GM21786 (cell line): Measurements from ENCODE around the gene SARS2.
A peak's percentile ranks its signal among the peaks of the same experiment; 100 is the strongest.
"Not testable (repeated sequence)": the region's sequence is repeated elsewhere in the genome, so short reads cannot be mapped to it uniquely, and the experiment has no call there.

Experiments used
- ATAC-seq: cut with Tn5 transposase; IDR thresholded peaks from one replicate; pipeline ENCODE4 v1.9.1; 2021; ENCODE audit not compliant: unreplicated experiment

SARS2 gene, protein sequence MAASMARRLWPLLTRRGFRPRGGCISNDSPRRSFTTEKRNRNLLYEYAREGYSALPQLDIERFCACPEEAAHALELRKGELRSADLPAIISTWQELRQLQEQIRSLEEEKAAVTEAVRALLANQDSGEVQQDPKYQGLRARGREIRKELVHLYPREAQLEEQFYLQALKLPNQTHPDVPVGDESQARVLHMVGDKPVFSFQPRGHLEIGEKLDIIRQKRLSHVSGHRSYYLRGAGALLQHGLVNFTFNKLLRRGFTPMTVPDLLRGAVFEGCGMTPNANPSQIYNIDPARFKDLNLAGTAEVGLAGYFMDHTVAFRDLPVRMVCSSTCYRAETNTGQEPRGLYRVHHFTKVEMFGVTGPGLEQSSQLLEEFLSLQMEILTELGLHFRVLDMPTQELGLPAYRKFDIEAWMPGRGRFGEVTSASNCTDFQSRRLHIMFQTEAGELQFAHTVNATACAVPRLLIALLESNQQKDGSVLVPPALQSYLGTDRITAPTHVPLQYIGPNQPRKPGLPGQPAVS

DNA sequence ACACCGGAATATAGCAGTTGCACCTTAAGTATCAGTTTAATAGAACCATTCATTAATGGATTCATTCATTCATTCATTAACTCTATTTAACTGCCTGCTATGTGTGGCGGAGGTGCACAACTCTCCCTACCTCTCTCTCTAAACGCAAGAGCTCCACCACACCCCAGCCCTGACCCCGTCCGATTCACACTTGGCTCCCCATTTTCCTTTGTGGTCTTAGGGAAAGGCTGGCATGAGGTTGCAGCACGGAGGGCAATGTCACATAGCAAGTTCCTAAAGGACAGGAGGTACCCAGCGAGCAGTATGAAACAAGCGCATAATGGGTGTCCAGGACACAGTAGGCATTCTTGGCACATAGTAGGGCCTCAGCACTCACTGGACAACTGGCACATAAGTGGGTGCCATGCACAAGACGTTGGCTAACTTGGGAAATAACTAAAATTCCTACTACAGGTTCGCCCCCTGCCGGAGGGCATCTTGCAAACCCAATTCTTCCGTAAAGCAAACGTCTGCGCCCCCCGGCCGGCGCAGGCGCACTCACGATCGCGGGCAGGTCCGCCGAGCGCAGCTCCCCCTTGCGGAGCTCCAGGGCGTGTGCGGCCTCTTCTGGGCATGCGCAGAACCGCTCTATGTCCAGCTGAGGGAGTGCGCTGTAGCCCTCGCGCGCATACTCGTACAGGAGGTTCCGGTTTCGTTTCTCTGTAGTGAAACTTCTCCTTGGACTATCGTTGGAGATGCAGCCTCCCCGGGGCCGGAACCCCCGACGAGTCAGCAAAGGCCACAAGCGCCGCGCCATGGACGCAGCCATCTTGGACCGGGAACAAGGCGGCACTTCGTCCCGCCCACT lies at the start of gene SARS2:
Gene SARS2, minus strand, starts transcription at position 835 of the 847 bp plus-strand sequence. Its CDS starts 27 bp downstream, at position 808.
- ATAC-seq: peak; percentile 55

DNA sequence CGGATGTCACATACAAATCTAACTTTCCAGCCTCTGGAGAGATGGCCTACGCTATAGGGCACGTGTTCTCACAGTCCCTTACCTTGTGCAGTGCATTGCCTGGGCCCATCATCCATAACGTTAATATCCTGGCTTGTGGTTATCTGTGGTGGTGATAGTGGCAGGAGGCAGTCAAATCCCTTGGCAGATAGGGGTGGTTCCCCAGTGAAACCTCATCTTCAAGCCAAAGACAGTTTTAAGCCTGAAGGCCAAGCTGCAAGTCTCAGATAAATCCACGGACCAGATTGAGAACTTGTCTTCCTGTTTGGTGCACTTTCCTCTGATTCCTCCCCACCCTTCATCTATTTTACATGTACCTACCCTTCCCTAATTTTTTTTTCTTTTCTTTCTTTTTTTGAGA lies 49.2 kb upstream of the SARS2 start:
- no peak for ATAC-seq

DNA sequence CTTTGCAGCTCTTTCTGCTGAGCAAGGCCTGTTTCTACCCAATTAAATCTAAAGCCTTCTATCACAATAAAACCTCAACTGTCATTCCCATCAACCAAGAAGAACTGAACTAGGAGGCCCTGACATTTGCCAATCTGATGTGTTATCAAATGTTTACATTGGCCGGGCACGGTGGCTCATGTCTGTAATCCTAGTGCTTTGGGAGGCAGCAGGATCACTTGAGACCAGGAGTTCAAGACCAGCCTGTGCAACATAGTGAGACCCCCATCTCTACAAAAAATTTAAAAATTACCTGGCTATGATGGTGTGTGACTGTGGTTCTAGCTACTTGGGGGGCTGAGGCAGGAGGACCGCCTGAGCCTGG lies 47.7 kb upstream of the SARS2 start:
- ATAC-seq: no peak

DNA sequence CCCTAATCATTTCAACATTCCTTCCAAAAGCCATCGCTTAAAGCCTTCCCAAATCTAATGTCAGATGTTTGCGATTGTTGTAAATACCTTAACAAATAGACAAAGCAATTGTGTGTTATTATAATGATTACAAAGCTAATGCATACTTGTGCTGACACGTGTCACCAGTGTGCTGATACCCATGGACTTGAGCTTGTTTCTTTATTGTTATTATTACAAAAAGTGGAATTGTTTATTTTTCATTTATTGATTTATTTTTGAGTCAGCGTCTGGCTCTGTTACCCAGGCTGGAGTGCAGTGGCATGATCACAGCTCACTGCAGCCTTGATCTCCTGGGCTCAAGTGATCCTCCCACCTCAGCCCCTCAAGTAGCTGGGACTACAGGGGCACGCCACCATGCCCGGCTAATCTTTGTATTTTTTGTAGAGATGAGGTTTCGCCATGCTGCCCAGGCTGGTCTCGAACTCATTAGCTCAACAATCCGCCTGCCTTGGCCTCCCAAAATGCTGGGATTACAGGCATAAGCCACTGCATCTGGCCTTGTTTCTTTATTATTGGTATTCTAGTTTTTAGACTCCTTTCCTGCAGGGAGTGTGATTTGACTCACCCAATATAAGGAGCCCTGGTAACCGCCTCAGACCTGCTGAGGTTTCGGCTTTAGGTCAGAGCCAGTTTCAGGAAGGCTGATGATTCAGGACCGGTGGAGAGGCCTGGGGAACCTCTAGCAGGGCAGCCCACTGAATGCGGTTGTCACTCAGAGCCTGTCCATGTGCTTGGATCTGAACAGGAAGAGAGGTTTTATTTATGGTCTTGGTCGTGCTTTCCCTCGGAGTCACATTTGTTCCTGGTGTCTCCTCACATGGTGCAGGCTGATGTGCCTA lies 47.1 kb upstream of the SARS2 start:
- peak; percentile 74 for ATAC-seq

DNA sequence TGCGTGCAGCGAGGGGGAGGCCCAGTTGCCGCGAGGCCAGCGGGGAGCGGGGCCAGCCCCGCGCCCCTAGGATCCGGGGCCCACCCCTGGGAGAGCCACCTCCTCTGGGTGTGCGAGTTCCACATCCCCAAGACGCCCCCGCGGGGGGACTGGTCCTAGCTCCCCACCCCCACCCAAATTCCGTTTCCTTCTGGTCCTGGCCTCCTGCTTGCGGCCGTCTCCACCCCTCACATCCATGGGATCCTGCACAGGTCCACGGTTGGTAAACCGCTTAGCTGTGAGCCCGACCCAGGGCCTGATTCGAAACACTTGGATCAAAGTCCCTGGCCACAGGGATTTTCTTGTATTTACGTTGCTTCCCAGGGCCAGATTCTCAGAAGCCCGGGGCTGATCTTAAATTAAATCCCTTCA lies 45.3 kb upstream of the SARS2 start:
- ATAC-seq: no peak

DNA sequence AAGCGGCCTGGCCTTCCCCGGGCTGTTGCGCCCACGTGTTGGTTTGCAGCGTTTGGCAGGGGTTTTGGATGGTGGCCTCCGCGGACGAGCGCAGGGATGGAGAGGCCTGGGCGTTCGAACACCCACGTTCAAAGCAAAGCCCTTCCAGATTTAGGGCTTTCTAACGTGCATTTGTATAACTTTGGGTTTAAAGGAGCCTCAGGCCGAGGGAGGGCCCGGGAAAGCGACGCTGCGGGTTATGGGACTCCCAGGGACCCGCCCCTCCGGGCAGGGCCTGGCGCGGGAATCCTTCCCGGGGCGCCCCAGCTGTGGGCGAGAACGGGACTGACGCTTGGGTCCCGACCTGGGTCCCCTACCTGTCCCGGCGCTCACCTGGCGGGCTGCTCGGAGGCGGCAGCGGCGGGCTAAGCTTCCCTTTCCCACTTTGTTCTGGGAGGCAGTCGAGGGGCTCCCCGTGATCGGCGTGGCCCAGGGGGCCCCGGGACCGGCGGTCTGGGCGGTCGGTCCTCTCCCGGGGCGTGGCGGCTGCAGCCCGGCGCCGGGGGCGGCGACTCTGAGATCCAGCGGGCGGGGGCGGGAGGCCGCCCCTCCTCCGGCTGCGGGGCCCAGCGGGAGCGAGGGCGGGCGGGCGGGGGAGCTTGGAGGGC lies 44.8 kb upstream of the SARS2 start, which contains the start of gene FBXO17:
Gene FBXO17, minus strand, starts transcription at position 529 of the 647 bp plus-strand sequence. CDS start 25,423 bp downstream, outside the sequence.
- no peak for ATAC-seq

DNA sequence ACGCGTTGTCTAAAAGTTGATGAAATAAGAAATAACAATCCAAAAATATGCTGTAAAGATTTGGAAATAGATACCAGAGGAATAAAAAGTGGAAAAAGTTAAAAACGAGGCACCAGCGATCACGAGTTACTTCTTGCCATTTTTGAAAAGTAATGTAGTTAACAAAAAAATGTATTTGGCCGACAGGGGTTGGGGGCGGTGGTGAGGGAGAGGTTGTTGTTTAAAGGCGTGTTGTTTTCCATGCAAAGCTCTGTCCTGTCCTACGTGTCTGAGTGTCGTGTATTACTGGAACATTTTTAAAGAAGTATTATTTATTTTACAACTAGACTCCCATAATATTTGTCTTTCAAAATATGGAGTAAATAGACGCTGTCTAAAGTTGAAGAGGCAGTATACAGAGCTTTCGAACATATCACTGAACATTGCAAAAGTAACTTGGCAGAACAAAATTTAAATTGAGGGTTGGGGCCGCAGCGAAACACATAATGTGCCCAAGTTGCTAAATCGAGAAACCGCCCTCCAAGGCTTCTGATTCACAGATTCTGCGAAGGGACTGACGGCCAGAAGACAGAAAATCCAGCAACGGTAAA lies 44.2 kb upstream of the SARS2 start:
- ATAC-seq: no peak

DNA sequence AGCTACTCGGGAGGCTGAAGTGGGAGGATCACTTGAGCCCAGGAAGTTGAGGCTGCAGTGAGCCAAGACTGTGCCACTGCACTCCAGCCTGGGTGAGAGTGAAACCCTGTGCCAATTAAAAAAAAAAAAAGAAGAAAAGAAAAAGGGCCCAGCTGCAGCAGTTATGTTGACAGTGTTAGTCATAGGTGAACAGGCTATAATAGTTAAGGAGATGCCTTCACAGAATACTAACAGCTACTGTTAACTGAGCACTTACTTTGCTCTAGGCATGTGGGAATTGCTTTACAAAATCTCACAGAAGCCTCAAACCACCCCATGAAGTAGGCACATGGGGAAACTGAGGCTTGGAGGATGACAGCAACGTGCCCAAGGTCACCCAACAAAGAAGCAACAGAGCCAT lies 41.1 kb upstream of the SARS2 start:
- ATAC-seq: no peak

DNA sequence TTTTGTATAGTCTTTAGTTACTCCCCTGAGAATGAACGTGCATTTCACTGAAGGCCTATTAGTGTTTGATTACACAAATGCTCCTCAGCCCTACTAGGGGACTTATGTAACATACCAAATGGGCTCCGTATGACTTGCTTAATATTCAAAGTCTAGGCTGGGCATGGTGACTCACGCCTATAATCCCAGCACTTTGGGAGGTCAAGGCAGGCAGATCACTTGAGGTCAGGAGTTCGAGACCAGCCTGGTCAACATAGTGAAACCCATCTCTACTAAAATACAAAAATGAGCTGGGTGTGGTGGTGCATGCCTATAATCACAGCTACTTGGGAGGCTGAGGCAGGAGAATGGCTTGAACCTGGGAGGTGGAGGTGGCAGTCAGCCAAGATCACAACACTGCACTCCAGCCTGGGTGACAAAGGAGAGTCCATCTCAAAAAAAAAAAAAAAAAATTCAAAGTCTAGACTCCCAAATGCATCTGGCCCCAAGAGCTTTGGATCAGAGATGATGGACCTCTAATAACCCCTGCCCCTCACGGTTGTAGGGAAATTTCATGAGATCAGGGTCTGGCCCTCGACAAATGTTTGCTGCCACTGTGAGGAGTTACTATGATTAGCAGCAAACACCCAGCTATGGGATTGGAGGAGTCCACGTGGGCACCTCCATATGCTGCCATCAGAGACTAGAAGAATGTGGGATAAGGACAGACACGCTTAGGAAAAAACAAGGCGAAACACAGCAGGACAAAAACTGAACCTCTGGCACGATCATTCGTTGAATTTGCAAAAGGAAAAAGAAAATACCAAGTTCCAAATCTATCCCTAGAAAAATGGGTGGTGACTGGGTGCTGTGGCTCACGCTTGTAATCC lies 40.3 kb upstream of the SARS2 start:
- no peak for ATAC-seq

DNA sequence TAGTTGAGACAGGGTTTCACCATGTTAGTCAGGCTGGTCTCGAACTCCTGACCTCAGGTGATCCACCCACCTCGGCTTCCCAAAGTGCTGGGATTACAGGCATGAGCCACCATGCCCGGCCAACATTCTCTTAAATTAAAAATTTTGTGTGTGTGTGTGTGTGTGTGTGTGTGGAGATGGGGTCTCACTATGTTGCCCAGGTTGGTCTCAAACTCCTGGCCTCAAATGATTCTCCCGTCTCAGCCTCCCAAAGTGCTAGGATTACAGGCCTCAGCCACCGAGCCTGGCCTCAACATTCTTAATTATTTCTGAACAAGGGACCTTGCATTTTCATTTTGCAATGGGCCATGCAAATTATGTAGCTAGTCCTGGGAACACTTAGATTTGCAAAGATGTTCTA lies 35.6 kb upstream of the SARS2 start:
- ATAC-seq: not testable (repeated sequence)

DNA sequence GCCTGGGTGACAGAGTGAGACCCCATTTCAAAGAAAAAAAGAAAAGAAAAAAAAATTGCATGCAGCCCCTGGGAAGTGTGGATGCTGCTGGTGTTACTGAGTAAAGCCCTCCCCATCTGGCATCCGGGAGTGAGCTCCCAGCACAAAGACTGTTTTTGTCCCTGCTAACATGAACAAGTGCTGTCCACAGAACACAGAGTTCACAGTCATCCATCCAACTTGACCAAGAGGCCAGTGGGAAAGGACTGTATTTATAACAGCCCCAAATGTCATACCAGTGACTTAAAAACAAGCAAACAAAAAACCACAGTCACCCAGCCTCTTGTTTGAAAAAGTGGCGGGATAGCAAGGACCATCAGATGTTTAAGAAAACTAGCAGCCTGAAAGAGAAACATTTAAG lies 34.2 kb upstream of the SARS2 start:
- ATAC-seq: no peak

DNA sequence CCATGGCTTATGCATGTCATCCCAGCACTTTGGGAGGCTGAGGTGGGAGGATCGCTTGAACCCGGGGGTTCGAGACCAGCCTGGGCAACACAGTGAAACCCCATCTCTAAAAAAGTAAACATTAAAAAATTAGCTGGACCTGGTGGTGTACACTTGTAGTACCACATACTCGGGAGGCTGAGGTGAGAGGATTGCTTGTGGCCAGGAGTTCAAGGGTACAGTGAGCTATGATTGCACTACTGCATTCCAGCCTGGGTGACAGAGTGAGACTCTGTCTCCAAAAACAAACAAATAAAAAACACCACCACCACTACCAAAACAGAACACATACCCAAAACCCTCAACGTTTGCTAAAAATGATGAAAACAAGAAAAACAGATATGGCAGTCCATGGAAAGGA lies 29.1 kb upstream of the SARS2 start:
- no peak for ATAC-seq

DNA sequence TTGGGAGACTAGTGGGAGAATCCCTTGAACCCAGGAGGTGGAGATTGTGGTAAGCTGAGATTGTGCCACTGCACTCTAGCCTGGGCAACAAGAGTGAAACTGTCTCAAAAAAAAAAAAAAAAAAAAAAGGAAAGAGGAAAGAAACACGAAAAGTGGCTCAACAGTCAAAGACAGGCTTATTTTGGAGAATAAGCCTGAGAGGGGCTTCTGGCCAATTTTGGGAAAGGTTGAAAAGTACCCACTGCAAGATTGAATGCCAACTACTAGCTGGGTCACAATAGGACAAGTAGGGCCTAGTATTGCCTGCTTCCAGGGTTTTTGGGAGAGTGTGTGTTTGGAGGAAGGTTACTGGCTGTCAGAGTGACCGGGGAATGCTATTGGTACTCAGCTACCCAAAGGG lies 27.7 kb upstream of the SARS2 start:
- ATAC-seq: no peak

DNA sequence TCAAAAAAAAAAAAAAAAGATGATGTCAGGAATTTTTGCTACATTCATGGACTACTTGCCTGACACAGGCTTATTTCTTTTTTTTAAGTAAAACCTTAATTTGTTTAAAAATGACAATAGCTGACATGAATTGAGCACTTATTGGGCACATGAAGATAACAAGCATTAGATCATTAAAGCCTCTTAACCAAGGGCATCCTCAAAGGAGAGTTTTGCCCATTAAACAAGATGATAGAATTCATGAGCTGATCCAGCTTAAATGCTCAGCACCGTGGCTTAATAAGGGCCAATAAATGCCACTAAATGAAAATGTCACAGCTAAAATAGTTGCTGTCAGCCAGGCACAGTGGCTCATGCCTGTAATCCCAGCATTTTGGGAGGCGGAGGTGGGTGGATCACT lies 25.7 kb upstream of the SARS2 start:
- ATAC-seq: no peak

DNA sequence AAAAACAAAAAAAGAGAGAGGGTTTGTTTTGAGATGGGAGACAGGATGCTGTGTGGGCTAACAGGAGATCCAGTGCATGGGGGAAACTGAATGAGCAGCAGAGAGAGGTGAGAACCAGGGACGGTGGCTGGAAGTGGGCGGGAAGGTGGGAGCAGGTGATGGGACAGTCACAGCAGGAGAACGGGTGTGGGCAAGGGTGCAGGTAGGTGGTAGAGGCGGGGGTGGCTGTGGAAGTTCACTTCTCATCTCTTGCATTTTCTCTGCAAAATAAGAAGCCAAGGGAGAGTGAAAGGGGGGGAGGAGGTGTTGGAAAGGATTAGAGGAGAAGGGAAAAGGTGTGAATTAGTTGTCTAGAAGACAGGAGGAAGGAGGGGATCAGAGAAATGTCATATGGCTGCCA lies 23.1 kb upstream of the SARS2 start:
- no peak for ATAC-seq

DNA sequence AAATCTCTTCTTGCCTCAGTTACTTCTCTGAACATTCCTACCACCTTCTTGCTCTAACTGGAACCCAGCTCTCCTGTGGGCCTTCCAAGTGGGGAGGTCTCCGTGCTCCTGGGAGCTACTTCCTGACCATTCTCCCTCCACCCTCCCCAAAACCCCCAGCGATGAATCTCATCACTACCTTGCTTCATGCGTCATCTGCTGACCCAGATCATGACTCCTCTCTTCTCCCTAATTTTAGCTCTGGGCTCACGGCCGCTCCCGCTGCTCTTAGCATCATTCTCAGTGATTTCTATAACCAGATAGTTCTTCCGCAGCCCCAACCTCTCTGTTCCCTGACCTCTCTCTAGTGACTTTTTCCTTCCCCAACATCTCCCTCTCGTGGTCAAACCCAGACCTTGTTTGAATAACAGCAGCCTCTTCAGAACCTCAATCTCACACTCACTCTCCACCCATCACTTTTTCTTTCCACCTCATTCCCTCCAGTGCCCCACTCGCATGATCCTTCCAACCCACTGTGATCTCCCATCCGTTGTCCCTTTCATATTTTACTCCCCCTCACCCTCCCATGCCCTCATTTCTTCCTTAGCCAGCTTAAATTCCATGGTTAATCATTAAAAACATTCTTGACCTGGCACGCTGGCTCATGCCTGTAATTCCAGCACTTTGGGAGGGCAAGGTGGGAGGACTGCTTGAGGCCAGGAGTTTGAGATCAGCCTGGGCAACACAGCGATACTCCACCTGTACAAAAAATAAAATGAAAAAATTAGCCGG lies 22.0 kb upstream of the SARS2 start:
- ATAC-seq: no peak

DNA sequence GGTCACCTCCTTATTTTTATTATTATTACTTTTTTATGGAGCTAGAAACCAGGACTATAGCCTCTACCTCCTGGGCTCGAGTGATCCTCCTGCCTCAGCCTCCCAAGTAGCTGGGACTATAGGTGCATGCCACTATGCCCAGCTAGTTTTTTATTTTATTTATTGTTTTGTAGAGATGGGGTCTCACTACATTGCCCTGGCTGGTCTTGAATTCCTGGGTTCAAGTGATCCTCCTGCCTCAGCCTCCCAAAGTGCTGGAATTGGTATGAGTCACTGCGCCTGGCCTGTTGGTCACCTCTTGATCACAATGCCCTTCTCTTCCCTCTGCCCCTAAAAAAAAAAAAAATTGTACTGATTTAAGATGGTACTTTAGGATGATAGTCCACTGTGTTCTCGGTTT lies 20.6 kb upstream of the SARS2 start:
- ATAC-seq: no peak
